ENCODE results near the gene C16orf78. TPM values are rescaled to one million over a fixed set of nuclear protein-coding genes. Genes with fewer than 3 reads are reported as not detected.

Gene C16orf78
- total and polyA plus RNA-seq, 2 experiments from 2014 or later: not detected

- H3K4me3 ChIP-seq: no peak overlapping the region
- WGBS (ENCODE audit: low lambda C conversion rate, missing lambda C conversion rate): 83% methylated on average over 4 of the region's 4 CpGs
- no peak overlapping the region for H3K27ac ChIP-seq
- no peaks in the 10 kb centered on the region for H3K9me2 ChIP-seq (replicated peaks; ENCODE audit: insufficient read depth)
- no peak overlapping the region for H2AFZ ChIP-seq
- no peak for TF ChIP-seq EZH2phosphoT487 (IDR thresholded peaks at IDR 0.05; ENCODE audit: low read depth, severe bottlenecking, unreplicated experiment)
- TF ChIP-seq CTCF (IDR thresholded peaks at IDR 0.05; ENCODE audit: poor library complexity): no peak
- TF ChIP-seq EZH2 (IDR thresholded peaks at IDR 0.05; ENCODE audit: borderline replicate concordance): no peak
- H3K4me2 ChIP-seq: no peak overlapping the region
- no peaks in the 10 kb centered on the region for H3K36me3 ChIP-seq (replicated peaks; ENCODE audit: insufficient read depth, low read depth)
- no peak for DNase-seq (ENCODE audit: low spot score)
- H3K4me1 ChIP-seq (ENCODE audit: insufficient read depth): no peaks in the 10 kb centered on the region
- no peaks in the 10 kb centered on the region for H3K79me2 ChIP-seq
- H3K9me3 ChIP-seq (ENCODE audit: low read depth): no peaks in the 10 kb centered on the region
- H3K27me3 ChIP-seq: peaks cover 4% of the 10 kb centered on the region
- no peaks in the 10 kb centered on the region for H4K20me1 ChIP-seq (ENCODE audit: insufficient read depth, poor library complexity, severe bottlenecking)
These were observed 45.3 kb upstream of the C16orf78 start for GRCh38 chr16:49328325-49328724.

GRCh38 chr16:49330562-49331201 lies 42.9 kb upstream of the C16orf78 start:
- Histone ChIP-seq H3K9me2 (replicated peaks; ENCODE audit: insufficient read depth) (no peaks in the 10 kb centered on the region), H3K27me3 (peaks cover 4% of the 10 kb centered on the region), H3K27ac (no peak overlapping the region), H3K36me3 (replicated peaks; ENCODE audit: insufficient read depth, low read depth) (no peaks in the 10 kb centered on the region), H3K79me2 (no peaks in the 10 kb centered on the region), H3K9me3 (ENCODE audit: low read depth) (no peaks in the 10 kb centered on the region), H3K4me2 (no peak overlapping the region), H4K20me1 (ENCODE audit: insufficient read depth, poor library complexity, severe bottlenecking) (no peaks in the 10 kb centered on the region), H3K4me1 (ENCODE audit: insufficient read depth) (no peaks in the 10 kb centered on the region), H3K4me3 (no peak overlapping the region), H2AFZ (no peak overlapping the region)
- TF ChIP-seq CTCF (IDR thresholded peaks at IDR 0.05; ENCODE audit: poor library complexity) (no peak), EZH2 (IDR thresholded peaks at IDR 0.05; ENCODE audit: borderline replicate concordance) (no peak), EZH2phosphoT487 (IDR thresholded peaks at IDR 0.05; ENCODE audit: low read depth, severe bottlenecking, unreplicated experiment) (no peak)
- WGBS (ENCODE audit: low lambda C conversion rate, missing lambda C conversion rate): 82% methylated on average over 9 of the region's 9 CpGs
- DNase-seq (ENCODE audit: low spot score): no peak

- no peak for TF ChIP-seq EZH2 (IDR thresholded peaks at IDR 0.05; ENCODE audit: borderline replicate concordance)
- no peak for TF ChIP-seq CTCF (IDR thresholded peaks at IDR 0.05; ENCODE audit: poor library complexity)
- no peak for TF ChIP-seq EZH2phosphoT487 (IDR thresholded peaks at IDR 0.05; ENCODE audit: low read depth, severe bottlenecking, unreplicated experiment)
- DNase-seq (ENCODE audit: low spot score): no peak
- Histone ChIP-seq H3K9me2 (replicated peaks; ENCODE audit: insufficient read depth) (no peaks in the 10 kb centered on the region), H3K9me3 (ENCODE audit: low read depth) (no peaks in the 10 kb centered on the region), H3K4me3 (no peak overlapping the region), H3K27ac (no peak overlapping the region), H3K4me1 (ENCODE audit: insufficient read depth) (no peaks in the 10 kb centered on the region), H2AFZ (no peak overlapping the region), H3K79me2 (no peaks in the 10 kb centered on the region), H3K36me3 (replicated peaks; ENCODE audit: insufficient read depth, low read depth) (no peaks in the 10 kb centered on the region), H3K27me3 (no peaks in the 10 kb centered on the region), H4K20me1 (ENCODE audit: insufficient read depth, poor library complexity, severe bottlenecking) (no peaks in the 10 kb centered on the region), H3K4me2 (no peak overlapping the region)
- 42% methylated on average over 2 of the region's 2 CpGs for WGBS (ENCODE audit: low lambda C conversion rate, missing lambda C conversion rate)
These were observed 40.9 kb upstream of the C16orf78 start for GRCh38 chr16:49332589-49333258.
